Jurkat, Clone E6-1 (cell line): ENCODE measurements around the gene SEMA7A. TPM values are rescaled to one million over a fixed set of nuclear protein-coding genes. Genes with fewer than 3 reads are reported as not detected.
"Not testable (repeated sequence)": the region's sequence is repeated elsewhere in the genome, so short reads cannot be mapped to it uniquely, and the experiment has no call there.

Experiments
- DNase-seq: peaks from one replicate; pipeline ENCODE4 v3.0.0-alpha.2; 2011; ENCODE audit warnings: low read depth, low spot score
- H3K4me3 ChIP-seq: 2 replicates; pipeline ENCODE4 v1.5.1; 2011; ENCODE audit warnings: mild to moderate bottlenecking, low read length, control low read depth, moderate library complexity
- polyA plus RNA-seq: library from polyadenylated mRNA; unstranded; fragments of >200 nt; gene quantifications from one replicate; pipeline ENCODE4 v1.2.1, GENCODE V29; 2012; ENCODE audit warnings: missing spikeins; ENCODE audit not compliant: insufficient read length, insufficient read depth

The SEMA7A gene, protein sequence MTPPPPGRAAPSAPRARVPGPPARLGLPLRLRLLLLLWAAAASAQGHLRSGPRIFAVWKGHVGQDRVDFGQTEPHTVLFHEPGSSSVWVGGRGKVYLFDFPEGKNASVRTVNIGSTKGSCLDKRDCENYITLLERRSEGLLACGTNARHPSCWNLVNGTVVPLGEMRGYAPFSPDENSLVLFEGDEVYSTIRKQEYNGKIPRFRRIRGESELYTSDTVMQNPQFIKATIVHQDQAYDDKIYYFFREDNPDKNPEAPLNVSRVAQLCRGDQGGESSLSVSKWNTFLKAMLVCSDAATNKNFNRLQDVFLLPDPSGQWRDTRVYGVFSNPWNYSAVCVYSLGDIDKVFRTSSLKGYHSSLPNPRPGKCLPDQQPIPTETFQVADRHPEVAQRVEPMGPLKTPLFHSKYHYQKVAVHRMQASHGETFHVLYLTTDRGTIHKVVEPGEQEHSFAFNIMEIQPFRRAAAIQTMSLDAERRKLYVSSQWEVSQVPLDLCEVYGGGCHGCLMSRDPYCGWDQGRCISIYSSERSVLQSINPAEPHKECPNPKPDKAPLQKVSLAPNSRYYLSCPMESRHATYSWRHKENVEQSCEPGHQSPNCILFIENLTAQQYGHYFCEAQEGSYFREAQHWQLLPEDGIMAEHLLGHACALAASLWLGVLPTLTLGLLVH
- polyA plus RNA-seq, result 7.7 TPM

DNA sequence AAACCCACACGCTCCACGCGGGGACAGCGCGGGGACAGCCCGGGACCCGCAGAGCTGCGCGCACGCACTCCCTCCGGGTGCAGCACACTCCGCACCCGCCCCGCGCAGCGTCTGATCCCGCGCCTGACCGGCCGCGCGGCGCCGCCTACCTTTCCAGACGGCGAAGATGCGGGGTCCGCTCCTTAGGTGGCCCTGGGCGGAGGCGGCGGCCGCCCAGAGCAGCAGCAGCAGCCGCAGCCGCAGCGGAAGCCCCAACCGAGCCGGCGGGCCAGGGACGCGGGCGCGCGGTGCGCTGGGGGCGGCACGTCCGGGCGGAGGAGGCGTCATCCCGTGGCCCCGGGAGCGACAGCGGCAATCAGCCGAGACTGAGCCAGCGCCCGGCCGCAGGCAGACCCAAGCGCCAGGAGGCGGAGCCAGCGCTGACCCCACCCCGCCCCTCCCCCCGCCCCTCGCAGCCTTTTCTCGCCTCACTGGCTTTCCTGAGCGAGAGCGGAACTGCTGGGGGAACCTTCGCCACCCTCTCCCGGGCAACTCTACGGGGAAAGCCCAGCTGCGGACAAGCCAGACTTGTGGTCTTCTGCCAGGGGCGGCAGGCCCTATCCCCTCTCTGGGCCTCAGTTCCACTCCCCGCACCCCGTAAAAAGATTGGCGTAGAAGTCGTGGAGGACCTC lies at the start of gene SEMA7A:
Gene SEMA7A, minus strand, starts transcription at position 367 of the 671 bp plus-strand sequence. Its CDS starts 40 bp downstream, at position 327.
- H3K4me3 ChIP-seq, result peak within 1 kb of the TSS; percentile 66
- peak; percentile 71 for DNase-seq

GRCh38 chr15:74482661-74483060 lies 48.9 kb upstream of the SEMA7A start:
- no peak overlapping the region for H3K4me3 ChIP-seq

DNA sequence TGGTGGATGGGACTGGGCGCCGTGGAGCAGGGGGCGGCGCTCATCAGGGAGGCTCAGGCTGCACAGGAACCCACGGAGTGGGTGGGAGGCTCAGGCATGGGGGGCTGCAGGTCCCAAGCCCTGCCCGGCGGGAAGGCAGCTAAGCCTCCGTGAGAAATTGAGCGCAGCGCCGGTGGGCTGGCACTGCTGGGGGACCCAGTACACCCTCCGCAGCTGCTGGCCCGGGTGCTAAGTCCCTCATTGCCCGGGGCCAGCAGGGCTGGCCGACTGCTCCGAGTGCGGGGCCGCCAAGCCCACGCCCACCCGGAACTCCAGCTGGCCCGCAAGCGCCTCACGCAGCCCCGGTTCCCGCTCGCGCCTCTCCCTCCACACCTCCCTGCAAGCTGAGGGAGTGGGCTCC lies 46.6 kb upstream of the SEMA7A start:
- H3K4me3 ChIP-seq, DNase-seq: not testable (repeated sequence)

More at GRCh38 chr15:74482661-74483060, 48.9 kb upstream of the SEMA7A start:
- DNase-seq, result no peak

- not testable (repeated sequence) for DNase-seq, H3K4me3 ChIP-seq
Measured at GRCh38 chr15:74471621-74472020, 37.9 kb upstream of the SEMA7A start.

DNA sequence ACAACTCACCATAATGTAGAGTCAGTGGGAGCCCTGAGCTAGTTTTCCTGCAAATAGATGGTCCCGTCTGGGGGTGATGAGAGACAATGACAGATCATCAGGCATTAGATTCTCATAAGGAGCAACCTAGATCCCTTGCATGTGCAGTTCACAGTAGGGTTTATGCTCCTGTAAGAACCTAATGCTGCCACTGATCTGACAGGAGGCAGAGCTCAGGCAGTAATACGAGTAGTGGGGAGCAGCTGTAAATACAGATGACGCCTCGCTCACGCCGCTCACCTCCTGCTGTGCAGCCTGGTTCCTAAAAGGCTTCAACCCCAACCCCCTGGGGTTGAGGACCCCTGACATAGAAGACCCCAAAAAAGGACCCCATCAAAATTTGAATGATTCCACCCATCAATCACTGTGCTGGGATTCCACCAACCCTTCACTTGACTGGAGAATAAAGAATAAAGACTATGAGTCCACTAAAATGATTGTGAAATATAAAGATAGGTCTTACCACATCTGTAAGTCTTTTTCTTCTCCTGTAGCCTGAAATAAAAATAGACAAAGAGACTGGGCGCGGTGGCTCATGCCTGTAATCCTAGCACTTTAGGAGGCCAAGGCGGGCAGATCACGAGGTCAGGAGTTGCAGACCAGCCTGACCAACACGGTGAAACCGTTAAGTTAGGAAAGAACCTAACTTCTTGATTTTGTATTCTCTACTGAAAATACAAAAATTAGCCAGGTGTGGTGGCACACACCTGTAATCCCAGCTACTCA lies 37.1 kb upstream of the SEMA7A start:
- no peak for DNase-seq
- no peak overlapping the region for H3K4me3 ChIP-seq

- no peak overlapping the region for H3K4me3 ChIP-seq
- no peak for DNase-seq
Measured at GRCh38 chr15:74468341-74469032, 34.7 kb upstream of the SEMA7A start.

DNA sequence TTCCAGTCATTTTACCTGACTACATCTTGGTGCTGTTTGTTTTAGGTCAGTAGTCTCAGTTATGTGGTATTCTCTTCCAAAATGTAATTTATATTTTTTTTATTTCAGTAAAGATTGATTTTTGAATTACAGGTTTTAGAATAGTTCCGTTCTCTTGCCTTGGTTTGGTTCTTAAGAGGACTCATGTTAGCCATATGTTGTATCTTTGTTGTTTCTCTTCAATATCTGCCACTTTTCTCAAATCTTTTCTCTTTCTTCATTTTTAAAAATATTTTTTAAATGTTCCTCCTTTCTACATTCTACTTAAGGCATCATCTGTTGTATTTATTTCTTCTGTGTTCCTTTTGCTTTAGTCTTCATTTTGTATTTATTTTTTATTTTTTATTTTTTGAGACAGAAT lies 32.8 kb upstream of the SEMA7A start:
- H3K4me3 ChIP-seq, result no peak overlapping the region
- DNase-seq, result no peak

GRCh38 chr15:74464897-74465296 lies 31.1 kb upstream of the SEMA7A start:
- no peak overlapping the region for H3K4me3 ChIP-seq
- no peak for DNase-seq

GRCh38 chr15:74464216-74464615 lies 30.5 kb upstream of the SEMA7A start:
- H3K4me3 ChIP-seq, result no peak overlapping the region
- DNase-seq, result no peak

DNA sequence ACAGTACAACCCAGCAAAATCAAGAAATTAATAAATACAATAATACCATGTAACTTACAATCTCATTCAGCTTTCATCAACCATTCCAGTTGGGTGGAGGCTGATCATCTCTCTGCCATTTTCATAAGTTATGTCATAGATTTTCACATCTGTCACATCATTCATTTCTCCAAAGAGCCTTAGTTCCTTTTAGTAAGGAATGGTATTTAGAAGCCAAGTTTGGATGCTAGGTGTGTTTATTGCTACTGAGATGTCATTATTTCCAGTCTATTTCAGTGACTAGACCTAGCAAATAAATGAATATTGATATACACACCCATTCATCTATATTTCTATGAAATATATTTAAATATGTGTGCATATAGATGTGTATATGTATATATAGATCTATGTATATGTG lies 29.9 kb upstream of the SEMA7A start:
- no peak for DNase-seq
- no peak overlapping the region for H3K4me3 ChIP-seq

DNA sequence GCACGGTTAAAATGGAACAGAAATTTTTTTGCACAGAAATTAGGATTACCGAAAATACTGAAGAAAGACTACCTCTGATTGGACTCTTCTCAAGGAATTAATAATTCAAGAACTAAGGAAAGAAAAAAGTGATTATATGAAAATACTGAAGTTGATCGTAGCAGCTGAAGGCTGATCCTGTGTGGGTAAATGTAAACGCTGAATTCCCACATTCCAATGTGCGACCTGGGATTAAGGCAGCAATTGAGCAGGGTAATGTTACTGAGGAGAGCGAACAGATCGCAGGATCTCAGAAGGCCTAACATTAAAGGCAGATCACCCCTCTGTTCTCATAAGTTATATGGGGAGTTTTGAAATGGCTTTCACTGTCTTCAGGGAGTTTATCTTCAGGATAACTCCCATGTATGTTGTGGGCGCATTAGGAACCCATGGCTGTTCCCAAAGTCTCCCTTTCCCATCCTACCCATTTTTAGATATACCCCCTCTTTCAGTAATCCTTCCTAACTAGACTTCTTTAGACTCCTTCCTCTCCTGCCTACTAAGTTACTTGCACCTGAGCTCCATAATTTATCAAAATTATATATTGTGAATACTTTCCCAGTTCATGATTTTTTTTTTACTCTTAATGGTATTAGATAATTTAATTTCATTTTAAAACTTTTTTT lies 28.2 kb upstream of the SEMA7A start:
- no peak for DNase-seq

DNA sequence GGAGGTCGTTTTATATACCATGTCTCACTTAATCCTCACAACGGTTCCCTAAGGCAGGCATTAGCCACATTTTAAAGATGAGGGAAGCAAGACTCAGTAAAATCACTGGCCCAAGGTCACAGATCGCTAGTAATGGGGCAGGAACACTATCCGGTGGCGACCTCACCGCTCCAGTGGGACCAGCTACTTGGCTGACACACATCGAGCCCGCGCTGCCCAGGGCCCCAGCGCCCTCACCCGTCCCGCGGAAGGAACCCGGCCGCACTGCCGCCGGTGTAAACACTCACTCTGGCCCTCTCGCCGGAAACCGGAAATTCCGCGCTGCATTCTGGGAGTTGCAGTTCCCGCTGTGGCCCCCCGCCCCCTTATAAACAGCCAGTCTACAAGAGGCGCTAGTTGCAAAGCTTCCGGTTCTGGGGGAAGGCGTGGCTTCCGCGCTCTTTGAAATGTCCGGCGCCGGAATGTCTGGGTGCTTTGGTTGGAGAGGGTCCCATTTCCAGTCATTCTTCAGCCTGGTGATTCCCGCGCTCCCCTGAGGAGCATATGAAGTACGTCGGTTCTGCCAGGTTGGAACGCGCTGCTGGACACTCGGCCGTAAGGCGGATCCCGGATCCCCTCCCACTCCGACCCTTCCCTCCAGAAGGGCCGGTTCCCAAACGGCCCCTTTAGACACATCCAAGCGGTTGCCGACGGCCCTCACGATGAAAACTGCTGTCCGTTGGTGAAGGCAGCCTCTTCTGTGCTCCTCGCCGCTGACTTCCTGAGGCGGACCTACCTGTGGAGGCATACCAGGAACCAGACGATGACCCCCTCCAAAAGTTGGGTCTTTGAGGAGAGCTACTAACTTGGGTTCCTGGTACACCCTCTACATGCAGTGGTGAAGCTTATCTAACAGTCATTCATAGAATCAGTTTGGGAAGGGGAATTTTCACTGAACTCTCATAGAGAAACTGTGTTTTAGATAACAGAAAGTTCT lies 27.4 kb upstream of the SEMA7A start, which contains the start of gene UBL7:
Gene UBL7, minus strand, starts transcription at position 290 of the 976 bp plus-strand sequence. CDS start 2,293 bp downstream, outside the sequence.
- peak; percentile 92 for DNase-seq
- peak within 1 kb of the TSS; percentile 81 for H3K4me3 ChIP-seq

More for the DNA sequence above, 28.2 kb upstream of the SEMA7A start:
- peak overlapping the region; percentile 81 for H3K4me3 ChIP-seq

- peak overlapping the region; percentile 81 for H3K4me3 ChIP-seq
- DNase-seq, result no peak
Measured at GRCh38 chr15:74460298-74460697, 26.5 kb upstream of the SEMA7A start.

GRCh38 chr15:74459798-74460197 lies 26.0 kb upstream of the SEMA7A start:
- not testable (repeated sequence) for DNase-seq
- peak overlapping the region; percentile 81; the same call in 1 of the 2 replicates for H3K4me3 ChIP-seq

DNA sequence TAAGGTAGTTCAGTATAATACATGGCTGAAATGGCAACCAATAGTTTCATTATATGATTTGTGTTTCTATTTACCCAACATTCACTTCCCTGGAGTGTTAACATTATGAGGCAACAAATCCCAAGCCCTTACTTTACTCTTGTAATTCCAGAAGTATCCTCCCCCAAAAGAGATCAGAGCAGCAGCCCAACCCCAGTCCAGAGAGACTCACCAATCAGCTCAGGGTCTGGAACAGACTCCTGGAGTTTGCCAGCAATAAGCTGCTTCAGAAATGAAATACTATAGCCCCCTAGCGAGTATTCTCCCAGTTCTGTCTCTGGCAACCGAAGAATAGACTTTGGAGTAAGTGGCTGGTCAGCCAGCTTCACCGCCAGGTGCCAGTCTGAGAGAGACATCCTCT lies 24.7 kb upstream of the SEMA7A start:
- no peak for DNase-seq
- no peak overlapping the region for H3K4me3 ChIP-seq

DNA sequence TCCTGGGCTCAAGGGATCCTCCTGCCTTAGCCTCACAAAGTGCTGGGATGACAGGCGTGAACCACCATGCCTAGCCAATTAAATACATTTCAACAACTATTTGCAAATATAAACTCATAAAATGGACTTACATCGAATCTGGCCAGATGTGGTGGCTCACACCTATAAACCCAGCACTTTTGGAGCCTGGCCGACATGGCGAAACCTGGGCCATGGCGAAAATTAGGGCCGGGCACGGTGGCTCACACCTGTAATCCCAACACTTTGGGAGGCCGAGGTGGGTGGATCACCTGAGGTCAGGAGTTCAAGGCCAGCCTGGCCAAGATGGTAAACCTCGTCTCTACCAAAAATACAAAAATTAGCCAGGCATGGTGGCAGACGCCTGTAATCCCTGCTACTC lies 23.3 kb upstream of the SEMA7A start:
- not testable (repeated sequence) for DNase-seq, H3K4me3 ChIP-seq
